ENCODE results near the gene DOCK2.

Gene DOCK2

GRCh38 chr5:170025853-170026252, 388.8 kb downstream of the DOCK2 start:
- TF ChIP-seq, protein P1, sequence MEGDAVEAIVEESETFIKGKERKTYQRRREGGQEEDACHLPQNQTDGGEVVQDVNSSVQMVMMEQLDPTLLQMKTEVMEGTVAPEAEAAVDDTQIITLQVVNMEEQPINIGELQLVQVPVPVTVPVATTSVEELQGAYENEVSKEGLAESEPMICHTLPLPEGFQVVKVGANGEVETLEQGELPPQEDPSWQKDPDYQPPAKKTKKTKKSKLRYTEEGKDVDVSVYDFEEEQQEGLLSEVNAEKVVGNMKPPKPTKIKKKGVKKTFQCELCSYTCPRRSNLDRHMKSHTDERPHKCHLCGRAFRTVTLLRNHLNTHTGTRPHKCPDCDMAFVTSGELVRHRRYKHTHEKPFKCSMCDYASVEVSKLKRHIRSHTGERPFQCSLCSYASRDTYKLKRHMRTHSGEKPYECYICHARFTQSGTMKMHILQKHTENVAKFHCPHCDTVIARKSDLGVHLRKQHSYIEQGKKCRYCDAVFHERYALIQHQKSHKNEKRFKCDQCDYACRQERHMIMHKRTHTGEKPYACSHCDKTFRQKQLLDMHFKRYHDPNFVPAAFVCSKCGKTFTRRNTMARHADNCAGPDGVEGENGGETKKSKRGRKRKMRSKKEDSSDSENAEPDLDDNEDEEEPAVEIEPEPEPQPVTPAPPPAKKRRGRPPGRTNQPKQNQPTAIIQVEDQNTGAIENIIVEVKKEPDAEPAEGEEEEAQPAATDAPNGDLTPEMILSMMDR (IDR thresholded peaks at IDR 0.05): no peak
- no peak for DNase-seq (ENCODE audit: low spot score)
- no peak overlapping the region for H3K4me3 ChIP-seq
- no peak overlapping the region for H3K27ac ChIP-seq

GRCh38 chr5:170028124-170028523, 391.0 kb downstream of the DOCK2 start:
- DNase-seq (ENCODE audit: low spot score): no peak
- Histone ChIP-seq H3K27ac (no peak overlapping the region), H3K4me3 (no peak overlapping the region)
- TF ChIP-seq, protein P1 (IDR thresholded peaks at IDR 0.05): no peak

DNA sequence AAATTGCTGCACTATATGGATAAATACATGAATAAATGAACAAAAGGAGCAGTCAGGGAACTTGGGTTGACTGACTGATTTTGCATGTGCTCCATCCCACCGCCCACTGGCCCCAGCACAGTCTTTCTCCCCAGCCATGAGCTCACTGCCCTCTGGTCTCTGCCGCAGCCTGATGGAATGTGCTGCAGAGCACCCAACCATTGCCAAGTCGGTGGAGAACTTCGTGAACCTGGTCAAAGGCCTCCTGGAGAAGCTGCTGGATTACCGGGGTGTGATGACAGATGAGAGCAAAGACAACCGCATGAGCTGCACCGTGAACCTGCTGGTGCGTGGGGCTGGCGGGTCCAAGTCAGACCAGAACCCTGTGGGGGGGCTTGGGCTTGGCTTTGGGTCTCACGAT, 397.2 kb downstream of the DOCK2 start:
- H3K27ac ChIP-seq: no peak overlapping the region
- TF ChIP-seq, protein P1 (IDR thresholded peaks at IDR 0.05): no peak
- no peak for DNase-seq (ENCODE audit: low spot score)
- no peak overlapping the region for H3K4me3 ChIP-seq

GRCh38 chr5:170038241-170038640, 401.2 kb downstream of the DOCK2 start:
- Histone ChIP-seq H3K27ac (no peak overlapping the region), H3K4me3 (no peak overlapping the region)
- no peak for DNase-seq (ENCODE audit: low spot score)
- TF ChIP-seq, protein P1 (IDR thresholded peaks at IDR 0.05): no peak

- Histone ChIP-seq H3K4me3 (no peak overlapping the region), H3K27ac (no peak overlapping the region)
- DNase-seq (ENCODE audit: low spot score): no peak
- TF ChIP-seq, protein P1 (IDR thresholded peaks at IDR 0.05): no peak
Observed at GRCh38 chr5:170039830-170040229, 402.8 kb downstream of the DOCK2 start.

GRCh38 chr5:170046241-170046640, 409.2 kb downstream of the DOCK2 start:
- no peak for DNase-seq (ENCODE audit: low spot score)
- TF ChIP-seq, protein P1 (IDR thresholded peaks at IDR 0.05): no peak
- Histone ChIP-seq H3K4me3 (no peak overlapping the region), H3K27ac (no peak overlapping the region)

DNA sequence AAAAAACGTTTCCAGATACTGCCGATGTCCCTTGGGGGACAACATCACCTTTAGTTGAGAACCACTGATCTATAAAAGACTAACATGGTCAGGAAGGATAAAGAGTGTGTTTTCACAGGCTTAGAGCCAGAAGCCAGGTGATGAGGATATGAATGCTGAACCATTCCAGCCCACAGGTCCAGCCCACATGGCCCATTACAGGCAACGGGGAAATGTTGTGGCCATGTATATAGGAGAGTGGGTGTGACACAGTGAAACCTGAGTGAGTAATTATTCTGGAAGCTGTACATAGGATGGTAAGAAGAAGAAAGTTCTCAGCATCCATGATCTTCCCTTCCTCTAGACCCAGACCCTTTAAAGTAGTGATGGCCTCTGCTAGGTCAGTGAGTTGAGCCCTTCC, 412.6 kb downstream of the DOCK2 start:
- TF ChIP-seq, protein P1 (IDR thresholded peaks at IDR 0.05): no peak

More for the DNA sequence above, 412.6 kb downstream of the DOCK2 start:
- H3K27ac ChIP-seq: no peak overlapping the region
- no peak for DNase-seq (ENCODE audit: low spot score)
- H3K4me3 ChIP-seq: no peak overlapping the region
